Measurements from ENCODE around the gene CADM2. TPM values are rescaled to one million over a fixed set of nuclear protein-coding genes. Genes with fewer than 3 reads are reported as not detected.
A peak's percentile ranks its signal among the peaks of the same experiment; 100 is the strongest.

The CADM2 gene
- total and polyA plus RNA-seq, 2 experiments from 2014 or later: 13.3 to 47.5 TPM

GRCh38 chr3:85037203-85037602, 78.4 kb downstream of the CADM2 start:
- Histone ChIP-seq H3K79me2 (replicated peaks; ENCODE audit: insufficient read depth) (no peaks in the 10 kb centered on the region; the same call in none of the 2 replicates), H3K4me2 (no peak overlapping the region), H2AFZ (no peak overlapping the region), H3K4me3 (no peak overlapping the region), H3F3A (replicated peaks; ENCODE audit: low read depth) (no peaks in the 10 kb centered on the region), H3K36me3 (ENCODE audit: insufficient read depth) (no peaks in the 10 kb centered on the region), H4K20me1 (replicated peaks; ENCODE audit: insufficient read depth) (no peaks in the 10 kb centered on the region), H3K27me3 (ENCODE audit: insufficient read depth) (no peaks in the 10 kb centered on the region), H3K4me1 (ENCODE audit: insufficient read depth) (peaks cover 38% of the 10 kb centered on the region), H3K27ac (ENCODE audit: low read depth) (no peak overlapping the region), H3K9me2 (ENCODE audit: insufficient read depth) (no peaks in the 10 kb centered on the region)
- TF ChIP-seq, protein P1, sequence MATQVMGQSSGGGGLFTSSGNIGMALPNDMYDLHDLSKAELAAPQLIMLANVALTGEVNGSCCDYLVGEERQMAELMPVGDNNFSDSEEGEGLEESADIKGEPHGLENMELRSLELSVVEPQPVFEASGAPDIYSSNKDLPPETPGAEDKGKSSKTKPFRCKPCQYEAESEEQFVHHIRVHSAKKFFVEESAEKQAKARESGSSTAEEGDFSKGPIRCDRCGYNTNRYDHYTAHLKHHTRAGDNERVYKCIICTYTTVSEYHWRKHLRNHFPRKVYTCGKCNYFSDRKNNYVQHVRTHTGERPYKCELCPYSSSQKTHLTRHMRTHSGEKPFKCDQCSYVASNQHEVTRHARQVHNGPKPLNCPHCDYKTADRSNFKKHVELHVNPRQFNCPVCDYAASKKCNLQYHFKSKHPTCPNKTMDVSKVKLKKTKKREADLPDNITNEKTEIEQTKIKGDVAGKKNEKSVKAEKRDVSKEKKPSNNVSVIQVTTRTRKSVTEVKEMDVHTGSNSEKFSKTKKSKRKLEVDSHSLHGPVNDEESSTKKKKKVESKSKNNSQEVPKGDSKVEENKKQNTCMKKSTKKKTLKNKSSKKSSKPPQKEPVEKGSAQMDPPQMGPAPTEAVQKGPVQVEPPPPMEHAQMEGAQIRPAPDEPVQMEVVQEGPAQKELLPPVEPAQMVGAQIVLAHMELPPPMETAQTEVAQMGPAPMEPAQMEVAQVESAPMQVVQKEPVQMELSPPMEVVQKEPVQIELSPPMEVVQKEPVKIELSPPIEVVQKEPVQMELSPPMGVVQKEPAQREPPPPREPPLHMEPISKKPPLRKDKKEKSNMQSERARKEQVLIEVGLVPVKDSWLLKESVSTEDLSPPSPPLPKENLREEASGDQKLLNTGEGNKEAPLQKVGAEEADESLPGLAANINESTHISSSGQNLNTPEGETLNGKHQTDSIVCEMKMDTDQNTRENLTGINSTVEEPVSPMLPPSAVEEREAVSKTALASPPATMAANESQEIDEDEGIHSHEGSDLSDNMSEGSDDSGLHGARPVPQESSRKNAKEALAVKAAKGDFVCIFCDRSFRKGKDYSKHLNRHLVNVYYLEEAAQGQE (IDR thresholded peaks at IDR 0.05; ENCODE audit: unreplicated experiment): no peak
- TF ChIP-seq, protein P2, sequence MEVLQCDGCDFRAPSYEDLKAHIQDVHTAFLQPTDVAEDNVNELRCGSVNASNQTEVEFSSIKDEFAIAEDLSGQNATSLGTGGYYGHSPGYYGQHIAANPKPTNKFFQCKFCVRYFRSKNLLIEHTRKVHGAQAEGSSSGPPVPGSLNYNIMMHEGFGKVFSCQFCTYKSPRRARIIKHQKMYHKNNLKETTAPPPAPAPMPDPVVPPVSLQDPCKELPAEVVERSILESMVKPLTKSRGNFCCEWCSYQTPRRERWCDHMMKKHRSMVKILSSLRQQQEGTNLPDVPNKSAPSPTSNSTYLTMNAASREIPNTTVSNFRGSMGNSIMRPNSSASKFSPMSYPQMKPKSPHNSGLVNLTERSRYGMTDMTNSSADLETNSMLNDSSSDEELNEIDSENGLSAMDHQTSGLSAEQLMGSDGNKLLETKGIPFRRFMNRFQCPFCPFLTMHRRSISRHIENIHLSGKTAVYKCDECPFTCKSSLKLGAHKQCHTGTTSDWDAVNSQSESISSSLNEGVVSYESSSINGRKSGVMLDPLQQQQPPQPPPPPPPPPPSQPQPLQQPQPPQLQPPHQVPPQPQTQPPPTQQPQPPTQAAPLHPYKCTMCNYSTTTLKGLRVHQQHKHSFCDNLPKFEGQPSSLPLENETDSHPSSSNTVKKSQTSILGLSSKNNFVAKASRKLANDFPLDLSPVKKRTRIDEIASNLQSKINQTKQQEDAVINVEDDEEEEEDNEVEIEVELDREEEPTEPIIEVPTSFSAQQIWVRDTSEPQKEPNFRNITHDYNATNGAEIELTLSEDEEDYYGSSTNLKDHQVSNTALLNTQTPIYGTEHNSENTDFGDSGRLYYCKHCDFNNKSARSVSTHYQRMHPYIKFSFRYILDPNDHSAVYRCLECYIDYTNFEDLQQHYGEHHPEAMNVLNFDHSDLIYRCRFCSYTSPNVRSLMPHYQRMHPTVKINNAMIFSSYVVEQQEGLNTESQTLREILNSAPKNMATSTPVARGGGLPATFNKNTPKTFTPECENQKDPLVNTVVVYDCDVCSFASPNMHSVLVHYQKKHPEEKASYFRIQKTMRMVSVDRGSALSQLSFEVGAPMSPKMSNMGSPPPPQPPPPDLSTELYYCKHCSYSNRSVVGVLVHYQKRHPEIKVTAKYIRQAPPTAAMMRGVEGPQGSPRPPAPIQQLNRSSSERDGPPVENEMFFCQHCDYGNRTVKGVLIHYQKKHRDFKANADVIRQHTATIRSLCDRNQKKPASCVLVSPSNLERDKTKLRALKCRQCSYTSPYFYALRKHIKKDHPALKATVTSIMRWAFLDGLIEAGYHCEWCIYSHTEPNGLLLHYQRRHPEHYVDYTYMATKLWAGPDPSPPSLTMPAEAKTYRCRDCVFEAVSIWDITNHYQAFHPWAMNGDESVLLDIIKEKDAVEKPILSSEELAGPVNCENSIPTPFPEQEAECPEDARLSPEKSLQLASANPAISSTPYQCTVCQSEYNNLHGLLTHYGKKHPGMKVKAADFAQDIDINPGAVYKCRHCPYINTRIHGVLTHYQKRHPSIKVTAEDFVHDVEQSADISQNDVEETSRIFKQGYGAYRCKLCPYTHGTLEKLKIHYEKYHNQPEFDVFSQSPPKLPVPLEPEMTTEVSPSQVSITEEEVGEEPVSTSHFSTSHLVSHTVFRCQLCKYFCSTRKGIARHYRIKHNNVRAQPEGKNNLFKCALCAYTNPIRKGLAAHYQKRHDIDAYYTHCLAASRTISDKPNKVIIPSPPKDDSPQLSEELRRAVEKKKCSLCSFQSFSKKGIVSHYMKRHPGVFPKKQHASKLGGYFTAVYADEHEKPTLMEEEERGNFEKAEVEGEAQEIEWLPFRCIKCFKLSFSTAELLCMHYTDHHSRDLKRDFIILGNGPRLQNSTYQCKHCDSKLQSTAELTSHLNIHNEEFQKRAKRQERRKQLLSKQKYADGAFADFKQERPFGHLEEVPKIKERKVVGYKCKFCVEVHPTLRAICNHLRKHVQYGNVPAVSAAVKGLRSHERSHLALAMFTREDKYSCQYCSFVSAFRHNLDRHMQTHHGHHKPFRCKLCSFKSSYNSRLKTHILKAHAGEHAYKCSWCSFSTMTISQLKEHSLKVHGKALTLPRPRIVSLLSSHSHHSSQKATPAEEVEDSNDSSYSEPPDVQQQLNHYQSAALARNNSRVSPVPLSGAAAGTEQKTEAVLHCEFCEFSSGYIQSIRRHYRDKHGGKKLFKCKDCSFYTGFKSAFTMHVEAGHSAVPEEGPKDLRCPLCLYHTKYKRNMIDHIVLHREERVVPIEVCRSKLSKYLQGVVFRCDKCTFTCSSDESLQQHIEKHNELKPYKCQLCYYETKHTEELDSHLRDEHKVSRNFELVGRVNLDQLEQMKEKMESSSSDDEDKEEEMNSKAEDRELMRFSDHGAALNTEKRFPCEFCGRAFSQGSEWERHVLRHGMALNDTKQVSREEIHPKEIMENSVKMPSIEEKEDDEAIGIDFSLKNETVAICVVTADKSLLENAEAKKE (CRISPR knock-in tag; IDR thresholded peaks at IDR 0.05): no peak
- TF ChIP-seq JUNB (IDR thresholded peaks at IDR 0.05; ENCODE audit: unreplicated experiment): no peak
- TF ChIP-seq ZNF114 (CRISPR knock-in tag; IDR thresholded peaks at IDR 0.05): no peak
- TF ChIP-seq ZNF331 (CRISPR knock-in tag; IDR thresholded peaks at IDR 0.05; ENCODE audit: low read depth): no peak
- H3K4me1 Mint-ChIP-seq: peaks cover 49% of the 10 kb centered on the region
- ATAC-seq (no peak), DNase-seq (ENCODE audit: low spot score) (no peak)
- H3K36me3 Mint-ChIP-seq (ENCODE audit: low read depth): no peaks in the 10 kb centered on the region
- no peak overlapping the region for H3K4me3 Mint-ChIP-seq
- no peaks in the 10 kb centered on the region for H3K9me3 Mint-ChIP-seq
- no peaks in the 10 kb centered on the region for H3K27me3 Mint-ChIP-seq (ENCODE audit: insufficient read depth, low read depth, poor library complexity)
- H3K27ac Mint-ChIP-seq: peak overlapping the region; percentile 13; the same call in 1 of the 2 replicates
